ENCODE data around the gene PCDHGA4.

PCDHGA4 gene

DNA sequence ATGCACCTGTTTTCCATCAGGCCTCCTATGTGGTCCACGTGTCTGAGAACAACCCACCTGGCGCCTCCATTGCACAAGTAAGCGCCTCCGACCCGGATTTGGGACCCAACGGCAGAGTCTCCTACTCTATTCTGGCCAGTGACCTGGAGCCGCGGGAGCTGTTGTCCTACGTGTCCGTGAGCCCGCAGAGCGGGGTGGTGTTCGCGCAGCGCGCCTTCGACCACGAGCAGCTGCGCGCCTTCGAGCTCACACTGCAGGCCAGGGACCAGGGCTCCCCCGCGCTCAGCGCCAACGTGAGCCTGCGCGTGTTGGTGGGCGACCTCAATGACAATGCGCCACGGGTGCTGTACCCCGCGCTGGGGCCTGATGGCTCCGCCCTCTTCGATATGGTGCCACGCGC, 3.2 kb upstream of the PCDHGA4 start:
- H3K9ac ChIP-seq (ENCODE audit: low read length), result no peak overlapping the region
- 0 out of 2 replicates have a peak, but pooled peaks cover 3% of the 10 kb centered on the region for H3K4me1 ChIP-seq (ENCODE audit: low read length)
- no peak overlapping the region for H2AFZ ChIP-seq (ENCODE audit: low read depth, low read length)
- no peaks in the 10 kb centered on the region for H4K20me1 ChIP-seq (ENCODE audit: insufficient read depth, low read length)
- no peaks in the 10 kb centered on the region for H3K79me2 ChIP-seq (ENCODE audit: low read length)
- no peak overlapping the region for H3K4me2 ChIP-seq (ENCODE audit: low read length)
- no peaks in the 10 kb centered on the region for H3K36me3 ChIP-seq (replicated peaks; ENCODE audit: low read depth, low read length)
- H3K27me3 ChIP-seq (ENCODE audit: low read depth, low read length), result no peaks in the 10 kb centered on the region
- H3K4me3 ChIP-seq (ENCODE audit: low read length), result no peak overlapping the region
- TF ChIP-seq EZH2phosphoT487 (IDR thresholded peaks at IDR 0.05; ENCODE audit: low read depth), result no peak
- TF ChIP-seq, protein P1, sequence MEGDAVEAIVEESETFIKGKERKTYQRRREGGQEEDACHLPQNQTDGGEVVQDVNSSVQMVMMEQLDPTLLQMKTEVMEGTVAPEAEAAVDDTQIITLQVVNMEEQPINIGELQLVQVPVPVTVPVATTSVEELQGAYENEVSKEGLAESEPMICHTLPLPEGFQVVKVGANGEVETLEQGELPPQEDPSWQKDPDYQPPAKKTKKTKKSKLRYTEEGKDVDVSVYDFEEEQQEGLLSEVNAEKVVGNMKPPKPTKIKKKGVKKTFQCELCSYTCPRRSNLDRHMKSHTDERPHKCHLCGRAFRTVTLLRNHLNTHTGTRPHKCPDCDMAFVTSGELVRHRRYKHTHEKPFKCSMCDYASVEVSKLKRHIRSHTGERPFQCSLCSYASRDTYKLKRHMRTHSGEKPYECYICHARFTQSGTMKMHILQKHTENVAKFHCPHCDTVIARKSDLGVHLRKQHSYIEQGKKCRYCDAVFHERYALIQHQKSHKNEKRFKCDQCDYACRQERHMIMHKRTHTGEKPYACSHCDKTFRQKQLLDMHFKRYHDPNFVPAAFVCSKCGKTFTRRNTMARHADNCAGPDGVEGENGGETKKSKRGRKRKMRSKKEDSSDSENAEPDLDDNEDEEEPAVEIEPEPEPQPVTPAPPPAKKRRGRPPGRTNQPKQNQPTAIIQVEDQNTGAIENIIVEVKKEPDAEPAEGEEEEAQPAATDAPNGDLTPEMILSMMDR (IDR thresholded peaks at IDR 0.05; ENCODE audit: low read depth, low read length), result no peak
- H3K9me3 ChIP-seq (ENCODE audit: insufficient read depth, low read length), result no peaks in the 10 kb centered on the region
- no peak overlapping the region for H3K27ac ChIP-seq (ENCODE audit: low read length)

GRCh38 chr5:141355641-141356040, 820 bp downstream of the PCDHGA4 start:
- no peaks in the 10 kb centered on the region for H4K20me1 ChIP-seq (ENCODE audit: insufficient read depth, low read length)
- no peaks in the 10 kb centered on the region for H3K9me3 ChIP-seq (ENCODE audit: insufficient read depth, low read length)
- TF ChIP-seq EZH2phosphoT487 (IDR thresholded peaks at IDR 0.05; ENCODE audit: low read depth), result no peak
- TF ChIP-seq, protein P1 (IDR thresholded peaks at IDR 0.05; ENCODE audit: low read depth, low read length), result no peak
- no peaks in the 10 kb centered on the region for H3K27me3 ChIP-seq (ENCODE audit: low read depth, low read length)
- H2AFZ ChIP-seq (ENCODE audit: low read depth, low read length), result no peak overlapping the region
- no peak overlapping the region for H3K9ac ChIP-seq (ENCODE audit: low read length)
- 0 out of 2 replicates have a peak, but pooled peaks cover 3% of the 10 kb centered on the region for H3K4me1 ChIP-seq (ENCODE audit: low read length)
- H3K4me2 ChIP-seq (ENCODE audit: low read length), result no peak overlapping the region
- H3K4me3 ChIP-seq (ENCODE audit: low read length), result no peak overlapping the region
- no peak overlapping the region for H3K27ac ChIP-seq (ENCODE audit: low read length)
- no peaks in the 10 kb centered on the region for H3K36me3 ChIP-seq (replicated peaks; ENCODE audit: low read depth, low read length)
- H3K79me2 ChIP-seq (ENCODE audit: low read length), result no peaks in the 10 kb centered on the region

- Histone ChIP-seq H3K4me3 (ENCODE audit: low read length) (no peak overlapping the region), H3K9me3 (ENCODE audit: insufficient read depth, low read length) (no peaks in the 10 kb centered on the region), H3K36me3 (replicated peaks; ENCODE audit: low read depth, low read length) (no peaks in the 10 kb centered on the region), H2AFZ (ENCODE audit: low read depth, low read length) (no peak overlapping the region), H3K4me1 (ENCODE audit: low read length) (0 out of 2 replicates have a peak, but pooled peaks cover 3% of the 10 kb centered on the region), H4K20me1 (ENCODE audit: insufficient read depth, low read length) (no peaks in the 10 kb centered on the region), H3K9ac (ENCODE audit: low read length) (no peak overlapping the region), H3K27me3 (ENCODE audit: low read depth, low read length) (no peaks in the 10 kb centered on the region), H3K27ac (ENCODE audit: low read length) (no peak overlapping the region), H3K4me2 (ENCODE audit: low read length) (no peak overlapping the region), H3K79me2 (ENCODE audit: low read length) (no peaks in the 10 kb centered on the region)
- TF ChIP-seq EZH2phosphoT487 (IDR thresholded peaks at IDR 0.05; ENCODE audit: low read depth), result no peak
- TF ChIP-seq, protein P1 (IDR thresholded peaks at IDR 0.05; ENCODE audit: low read depth, low read length), result no peak
These were observed 1.3 kb downstream of the PCDHGA4 start for GRCh38 chr5:141356133-141356532.

GRCh38 chr5:141356950-141357349, 2.1 kb downstream of the PCDHGA4 start:
- H3K36me3 ChIP-seq (replicated peaks; ENCODE audit: low read depth, low read length), result no peaks in the 10 kb centered on the region
- no peak overlapping the region for H3K4me3 ChIP-seq (ENCODE audit: low read length)
- TF ChIP-seq, protein P1 (IDR thresholded peaks at IDR 0.05; ENCODE audit: low read depth, low read length), result no peak
- no peak for TF ChIP-seq EZH2phosphoT487 (IDR thresholded peaks at IDR 0.05; ENCODE audit: low read depth)
- H3K27ac ChIP-seq (ENCODE audit: low read length), result no peak overlapping the region
- no peak overlapping the region for H2AFZ ChIP-seq (ENCODE audit: low read depth, low read length)
- no peak overlapping the region for H3K9ac ChIP-seq (ENCODE audit: low read length)
- H3K9me3 ChIP-seq (ENCODE audit: insufficient read depth, low read length), result no peaks in the 10 kb centered on the region
- H3K4me1 ChIP-seq (ENCODE audit: low read length), result 0 out of 2 replicates have a peak, but pooled peaks cover 3% of the 10 kb centered on the region
- H3K27me3 ChIP-seq (ENCODE audit: low read depth, low read length), result no peaks in the 10 kb centered on the region
- no peak overlapping the region for H3K4me2 ChIP-seq (ENCODE audit: low read length)
- H4K20me1 ChIP-seq (ENCODE audit: insufficient read depth, low read length), result no peaks in the 10 kb centered on the region
- no peaks in the 10 kb centered on the region for H3K79me2 ChIP-seq (ENCODE audit: low read length)

All from OCI-LY3 (cell line).